Liver (tissue), 9 donors: ENCODE measurements around the gene PLPP4. TPM values are rescaled to one million over a fixed set of nuclear protein-coding genes. Genes with fewer than 3 reads are reported as not detected.
A peak's percentile ranks its signal among the peaks of the same experiment; 100 is the strongest.

Experiments
- DNase-seq: peaks from one replicate; pipeline ENCODE4 v3.0.0-alpha.2; 2017; ENCODE audit warnings: low spot score
- H3K27ac ChIP-seq, 2 donors: one replicate each; pipeline ENCODE4 v1.7.0; 2013; ENCODE audit warnings: inconsistent platforms in 2 of 2, low read length in 2 of 2, control low read depth in 1 of 2, low read depth in 1 of 2, mild to moderate bottlenecking in 1 of 2
- H3K27me3 ChIP-seq, 4 donors: one replicate each; pipeline versions ENCODE4 v1.6.1 to v1.7.0; 2013; ENCODE audit warnings: low read length in 3 of 4, inconsistent platforms in 1 of 4, mild to moderate bottlenecking in 1 of 4, moderate library complexity in 1 of 4; ENCODE audit not compliant: control insufficient read depth in 4 of 4, insufficient read depth in 4 of 4
- H3K36me3 ChIP-seq, 4 donors: one replicate each; pipeline versions ENCODE4 v1.6.1 to v1.7.0; 2013; ENCODE audit warnings: low read length in 3 of 4, mild to moderate bottlenecking in 3 of 4, low read depth in 1 of 4, moderate library complexity in 1 of 4; ENCODE audit not compliant: control insufficient read depth in 4 of 4, insufficient read depth in 3 of 4
- H3K4me1 ChIP-seq, 4 donors: one replicate each; pipeline versions ENCODE4 v1.6.1 to v1.7.0; 2013; ENCODE audit warnings: low read length in 3 of 4, mild to moderate bottlenecking in 3 of 4, moderate library complexity in 1 of 4; ENCODE audit not compliant: control insufficient read depth in 4 of 4, insufficient read depth in 4 of 4
- H3K4me3 ChIP-seq, 3 donors: one replicate each; pipeline versions ENCODE4 v1.6.1 to v1.7.0; 2013; ENCODE audit warnings: low read length in 3 of 3, control low read depth in 1 of 3, low read depth in 1 of 3, mild to moderate bottlenecking in 1 of 3
- H3K9ac ChIP-seq, 2 donors: one replicate each; pipeline ENCODE4 v1.7.0; 2013; ENCODE audit warnings: low read length in 2 of 2, mild to moderate bottlenecking in 2 of 2, moderate library complexity in 2 of 2, control low read depth in 1 of 2, low read depth in 1 of 2
- H3K9me3 ChIP-seq, 4 donors: one replicate each; pipeline versions ENCODE4 v1.6.1 to v1.7.0; 2013; ENCODE audit warnings: low read length in 3 of 4; ENCODE audit not compliant: control insufficient read depth in 4 of 4
- EGR1 ChIP-seq, 2 donors: IDR thresholded peaks; 2 replicates each; pipeline ENCODE4 v1.6.1; 2016 to 2018; ENCODE audit warnings: antibody characterized with exemption in 2 of 2, low read depth in 2 of 2
- FOXA1 ChIP-seq: IDR thresholded peaks from 2 replicates; pipeline ENCODE4 v1.6.1; 2016; ENCODE audit warnings: antibody characterized with exemption
- FOXA2 ChIP-seq: IDR thresholded peaks from 2 replicates; pipeline ENCODE4 v1.6.1; 2016; ENCODE audit warnings: antibody characterized with exemption
- GABPA ChIP-seq, 2 donors: IDR thresholded peaks in 1 of 2; conservative IDR thresholded peaks in 1 of 2; 2 replicates each; pipeline ENCODE4 v1.6.1; 2016; ENCODE audit warnings: antibody characterized with exemption in 2 of 2, mild to moderate bottlenecking in 1 of 2, moderate library complexity in 1 of 2
- HNF4A ChIP-seq, 2 donors: conservative IDR thresholded peaks; 2 replicates each; pipeline ENCODE4 v1.6.1; 2016; ENCODE audit warnings: antibody characterized with exemption in 2 of 2, mild to moderate bottlenecking in 2 of 2
- HNF4G ChIP-seq: IDR thresholded peaks from 2 replicates; pipeline ENCODE4 v1.6.1; 2016; ENCODE audit warnings: antibody characterized with exemption
- JUND ChIP-seq, 2 donors: IDR thresholded peaks; 2 replicates each; pipeline ENCODE4 v1.6.1; 2016; ENCODE audit warnings: antibody characterized with exemption in 2 of 2
- NR2F2 ChIP-seq: IDR thresholded peaks from 2 replicates; pipeline ENCODE4 v1.6.1; 2016; ENCODE audit warnings: antibody characterized with exemption
- RAD21 ChIP-seq, 2 donors: IDR thresholded peaks; 2 replicates each; pipeline ENCODE4 v1.6.1; 2016; ENCODE audit warnings: antibody characterized with exemption in 2 of 2, mild to moderate bottlenecking in 2 of 2
- RXRA ChIP-seq, 2 donors: IDR thresholded peaks; 2 replicates each; pipeline ENCODE4 v1.6.1; 2017 to 2018; ENCODE audit warnings: antibody characterized with exemption in 2 of 2, mild to moderate bottlenecking in 1 of 2
- SP1 ChIP-seq: IDR thresholded peaks from 2 replicates; pipeline ENCODE4 v1.6.1; 2018; ENCODE audit warnings: antibody characterized with exemption, mild to moderate bottlenecking
- YY1 ChIP-seq: IDR thresholded peaks from 2 replicates; pipeline ENCODE4 v1.6.1; 2016; ENCODE audit warnings: antibody characterized with exemption, mild to moderate bottlenecking
- WGBS: extraction: QIAGEN DNeasy Blood & Tissue Kit; methylation state at CpG from one replicate; pipeline ENCODE4 v1.1.7; 2013; 5-methylcytosine and 5-hydroxymethylcytosine counted together
- polyA plus RNA-seq, 2 donors: library from polyadenylated mRNA; stranded (reverse) in 1 of 2; unstranded in 1 of 2; fragments of 200-250 nt in 1 of 2; fragments of >200 nt in 1 of 2; fragmentation: Nextera tagmentation in 1 of 2; extraction: Ambion mirVana in 1 of 2; gene quantifications; one replicate each; pipeline versions ENCODE4 v1.2.1 to v1.2.3, GENCODE V29; 2013 to 2015
- total RNA-seq, 2 donors: library from RNA; depleted of rRNA; stranded (reverse); fragments of >200 nt; gene quantifications; one replicate each; pipeline ENCODE4 v1.2.3, GENCODE V29; 2014
- TF ChIP-seq, protein P1 (sequence below): IDR thresholded peaks from 2 replicates; pipeline ENCODE4 v1.6.1; 2016; ENCODE audit warnings: antibody characterized with exemption, mild to moderate bottlenecking
- TF ChIP-seq, protein P2 (sequence below): fragments of 150-350 bp; IDR thresholded peaks from 2 replicates; pipeline ENCODE4 v1.5.1; 2017; ENCODE audit warnings: improper control_type of control experiment, low read depth, low read length; ENCODE audit not compliant: missing input control
- TF ChIP-seq, protein P3 (sequence below): IDR thresholded peaks from 2 replicates; pipeline ENCODE4 v1.6.1; 2016; ENCODE audit warnings: antibody characterized with exemption
- TF ChIP-seq, protein P4 (sequence below): IDR thresholded peaks from 2 replicates; pipeline ENCODE4 v1.6.1; 2016; ENCODE audit warnings: antibody characterized with exemption
- donor health status: healthy.
- donor health status: healthy.
- donor health status: healthy.
- donor health status: healthy.
- donor health status: healthy.

PLPP4 gene
- total and polyA plus RNA-seq, 4 donors, result 0.14 to 2.8 (median 0.93) TPM

DNA sequence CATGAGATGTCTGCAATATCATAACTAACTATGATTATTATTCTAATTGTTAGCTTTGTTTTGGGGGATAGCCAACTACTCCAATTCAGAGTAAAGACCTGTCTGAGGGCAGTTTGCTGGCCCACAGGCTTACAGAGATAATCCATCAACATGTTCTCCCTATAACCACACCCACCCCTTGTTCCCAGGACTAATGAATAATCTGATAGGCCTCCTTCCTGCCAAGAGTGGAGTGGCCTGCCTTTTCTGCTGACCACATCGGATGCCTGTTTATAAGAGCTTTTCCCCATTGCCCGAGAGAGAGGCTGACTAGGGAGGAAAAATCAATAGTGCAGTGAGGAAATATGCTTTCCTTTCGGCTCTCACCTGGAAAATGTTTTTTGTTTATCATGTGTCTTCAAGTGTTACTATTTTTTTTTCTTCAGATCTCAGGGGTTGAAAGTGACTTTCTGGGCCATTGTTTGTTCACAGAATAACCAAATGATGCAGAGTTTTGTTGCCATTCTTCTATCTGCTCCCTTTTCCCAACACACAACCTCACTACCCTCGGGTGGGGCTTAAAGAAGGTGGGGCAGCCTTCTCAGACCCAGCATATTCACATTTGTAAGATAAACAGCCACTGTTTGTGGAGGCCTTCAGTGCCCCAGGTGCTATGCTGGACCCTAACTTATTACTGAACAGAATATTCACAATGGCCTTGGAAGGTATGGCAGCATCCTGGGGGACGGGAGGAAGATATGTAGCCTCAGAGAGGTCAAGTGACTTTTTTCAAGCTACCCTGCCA is 38.4 kb downstream of the PLPP4 start:
- no peak for TF ChIP-seq RXRA (IDR thresholded peaks at IDR 0.05)
- TF ChIP-seq GABPA (IDR thresholded peaks at IDR 0.05 in 1 of 2, conservative IDR thresholded peaks at IDR 0.05 in 1 of 2), result no peak
- TF ChIP-seq, protein P1, sequence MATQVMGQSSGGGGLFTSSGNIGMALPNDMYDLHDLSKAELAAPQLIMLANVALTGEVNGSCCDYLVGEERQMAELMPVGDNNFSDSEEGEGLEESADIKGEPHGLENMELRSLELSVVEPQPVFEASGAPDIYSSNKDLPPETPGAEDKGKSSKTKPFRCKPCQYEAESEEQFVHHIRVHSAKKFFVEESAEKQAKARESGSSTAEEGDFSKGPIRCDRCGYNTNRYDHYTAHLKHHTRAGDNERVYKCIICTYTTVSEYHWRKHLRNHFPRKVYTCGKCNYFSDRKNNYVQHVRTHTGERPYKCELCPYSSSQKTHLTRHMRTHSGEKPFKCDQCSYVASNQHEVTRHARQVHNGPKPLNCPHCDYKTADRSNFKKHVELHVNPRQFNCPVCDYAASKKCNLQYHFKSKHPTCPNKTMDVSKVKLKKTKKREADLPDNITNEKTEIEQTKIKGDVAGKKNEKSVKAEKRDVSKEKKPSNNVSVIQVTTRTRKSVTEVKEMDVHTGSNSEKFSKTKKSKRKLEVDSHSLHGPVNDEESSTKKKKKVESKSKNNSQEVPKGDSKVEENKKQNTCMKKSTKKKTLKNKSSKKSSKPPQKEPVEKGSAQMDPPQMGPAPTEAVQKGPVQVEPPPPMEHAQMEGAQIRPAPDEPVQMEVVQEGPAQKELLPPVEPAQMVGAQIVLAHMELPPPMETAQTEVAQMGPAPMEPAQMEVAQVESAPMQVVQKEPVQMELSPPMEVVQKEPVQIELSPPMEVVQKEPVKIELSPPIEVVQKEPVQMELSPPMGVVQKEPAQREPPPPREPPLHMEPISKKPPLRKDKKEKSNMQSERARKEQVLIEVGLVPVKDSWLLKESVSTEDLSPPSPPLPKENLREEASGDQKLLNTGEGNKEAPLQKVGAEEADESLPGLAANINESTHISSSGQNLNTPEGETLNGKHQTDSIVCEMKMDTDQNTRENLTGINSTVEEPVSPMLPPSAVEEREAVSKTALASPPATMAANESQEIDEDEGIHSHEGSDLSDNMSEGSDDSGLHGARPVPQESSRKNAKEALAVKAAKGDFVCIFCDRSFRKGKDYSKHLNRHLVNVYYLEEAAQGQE, result no peak
- no peak for TF ChIP-seq FOXA1
- TF ChIP-seq, protein P2, sequence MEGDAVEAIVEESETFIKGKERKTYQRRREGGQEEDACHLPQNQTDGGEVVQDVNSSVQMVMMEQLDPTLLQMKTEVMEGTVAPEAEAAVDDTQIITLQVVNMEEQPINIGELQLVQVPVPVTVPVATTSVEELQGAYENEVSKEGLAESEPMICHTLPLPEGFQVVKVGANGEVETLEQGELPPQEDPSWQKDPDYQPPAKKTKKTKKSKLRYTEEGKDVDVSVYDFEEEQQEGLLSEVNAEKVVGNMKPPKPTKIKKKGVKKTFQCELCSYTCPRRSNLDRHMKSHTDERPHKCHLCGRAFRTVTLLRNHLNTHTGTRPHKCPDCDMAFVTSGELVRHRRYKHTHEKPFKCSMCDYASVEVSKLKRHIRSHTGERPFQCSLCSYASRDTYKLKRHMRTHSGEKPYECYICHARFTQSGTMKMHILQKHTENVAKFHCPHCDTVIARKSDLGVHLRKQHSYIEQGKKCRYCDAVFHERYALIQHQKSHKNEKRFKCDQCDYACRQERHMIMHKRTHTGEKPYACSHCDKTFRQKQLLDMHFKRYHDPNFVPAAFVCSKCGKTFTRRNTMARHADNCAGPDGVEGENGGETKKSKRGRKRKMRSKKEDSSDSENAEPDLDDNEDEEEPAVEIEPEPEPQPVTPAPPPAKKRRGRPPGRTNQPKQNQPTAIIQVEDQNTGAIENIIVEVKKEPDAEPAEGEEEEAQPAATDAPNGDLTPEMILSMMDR, result no peak
- TF ChIP-seq FOXA2, result no peak
- no peak for TF ChIP-seq JUND (IDR thresholded peaks at IDR 0.05)
- TF ChIP-seq RAD21 (IDR thresholded peaks at IDR 0.05), result no peak
- no peak for TF ChIP-seq YY1
- TF ChIP-seq, protein P3, sequence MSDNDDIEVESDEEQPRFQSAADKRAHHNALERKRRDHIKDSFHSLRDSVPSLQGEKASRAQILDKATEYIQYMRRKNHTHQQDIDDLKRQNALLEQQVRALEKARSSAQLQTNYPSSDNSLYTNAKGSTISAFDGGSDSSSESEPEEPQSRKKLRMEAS, result no peak
- TF ChIP-seq EGR1 (IDR thresholded peaks at IDR 0.05; ENCODE audit: low read depth in 2 of 2), result no peak
- TF ChIP-seq, protein P4, sequence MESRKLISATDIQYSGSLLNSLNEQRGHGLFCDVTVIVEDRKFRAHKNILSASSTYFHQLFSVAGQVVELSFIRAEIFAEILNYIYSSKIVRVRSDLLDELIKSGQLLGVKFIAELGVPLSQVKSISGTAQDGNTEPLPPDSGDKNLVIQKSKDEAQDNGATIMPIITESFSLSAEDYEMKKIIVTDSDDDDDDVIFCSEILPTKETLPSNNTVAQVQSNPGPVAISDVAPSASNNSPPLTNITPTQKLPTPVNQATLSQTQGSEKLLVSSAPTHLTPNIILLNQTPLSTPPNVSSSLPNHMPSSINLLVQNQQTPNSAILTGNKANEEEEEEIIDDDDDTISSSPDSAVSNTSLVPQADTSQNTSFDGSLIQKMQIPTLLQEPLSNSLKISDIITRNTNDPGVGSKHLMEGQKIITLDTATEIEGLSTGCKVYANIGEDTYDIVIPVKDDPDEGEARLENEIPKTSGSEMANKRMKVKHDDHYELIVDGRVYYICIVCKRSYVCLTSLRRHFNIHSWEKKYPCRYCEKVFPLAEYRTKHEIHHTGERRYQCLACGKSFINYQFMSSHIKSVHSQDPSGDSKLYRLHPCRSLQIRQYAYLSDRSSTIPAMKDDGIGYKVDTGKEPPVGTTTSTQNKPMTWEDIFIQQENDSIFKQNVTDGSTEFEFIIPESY, result no peak
- TF ChIP-seq SP1, result no peak
- TF ChIP-seq HNF4G, result no peak
- no peak for TF ChIP-seq HNF4A (conservative IDR thresholded peaks at IDR 0.05)
- TF ChIP-seq NR2F2, result no peak
- H3K36me3 ChIP-seq, result no peaks in the 10 kb centered on the region
- H3K9me3 ChIP-seq, result no peaks in the 10 kb centered on the region
- H3K27me3 ChIP-seq, result peaks cover 0 to 6% (median 2%) of the 10 kb centered on the region in 4 donors
- no peak overlapping the region for H3K4me3 ChIP-seq
- no peaks in the 10 kb centered on the region for H3K4me1 ChIP-seq
- 42% methylated on average over 5 of the region's 5 CpGs for WGBS
- H3K27ac ChIP-seq, result no peak overlapping the region
- DNase-seq, result peak; percentile 14
- H3K9ac ChIP-seq, result no peak overlapping the region
